ENCODE data around the gene KRTAP10-3. TPM values are rescaled to one million over a fixed set of nuclear protein-coding genes. Genes with fewer than 3 reads are reported as not detected.
A peak's percentile ranks its signal among the peaks of the same experiment; 100 is the strongest.

KRTAP10-3 gene
- total and polyA plus RNA-seq, 9 of the 15 experiments (the other 6 are each of a cell fraction or from before 2014, with no cell fraction given), result not detected

DNA sequence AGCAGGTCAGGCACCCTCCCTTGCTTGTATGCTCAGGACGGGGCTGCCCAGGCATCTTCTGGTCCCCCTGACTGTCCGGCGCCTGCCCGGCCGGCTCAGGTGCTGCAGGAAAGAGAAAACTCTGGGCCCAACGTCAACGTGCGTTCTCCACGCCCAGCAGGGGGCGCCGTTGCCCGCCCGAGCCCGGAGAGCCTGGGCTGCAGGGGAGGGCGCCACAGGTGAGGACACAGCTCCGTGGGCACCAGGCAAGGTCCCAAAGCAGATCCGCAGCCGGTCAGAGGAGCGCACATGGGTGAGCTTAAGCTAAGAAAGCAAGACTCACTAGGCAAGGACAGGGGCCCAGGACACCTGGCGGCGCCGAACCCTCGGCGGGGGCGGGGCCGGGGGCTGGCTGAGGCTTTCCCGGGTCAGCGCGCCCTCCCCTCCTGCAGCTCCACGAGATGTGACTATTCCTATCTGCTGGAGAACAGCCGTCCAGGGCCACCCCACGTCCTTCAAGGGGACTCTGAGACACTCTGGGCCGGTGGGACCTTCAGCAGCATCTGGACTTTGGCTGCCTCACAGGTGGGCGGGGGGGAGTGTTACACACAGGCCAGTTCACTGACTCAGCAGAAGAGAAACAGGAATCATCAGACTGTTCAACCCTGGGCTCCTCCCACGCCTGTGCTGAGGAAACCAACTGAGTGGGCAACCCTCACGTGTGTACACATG lies 47.9 kb downstream of the KRTAP10-3 start:
- Histone ChIP-seq H3K9me1 (ENCODE audit: control insufficient read depth, insufficient read depth, low read length) (no peaks in the 10 kb centered on the region), H3K27me3 (ENCODE audit: control insufficient read depth in 2 of 2, insufficient read depth in 2 of 2, low read length in 2 of 2) (peaks cover 32 to 57% of the 10 kb centered on the region in 2 experiments), H3K4me1 (replicated peaks in 1 of 2; ENCODE audit: control insufficient read depth in 2 of 2, insufficient read depth in 2 of 2, low read length in 2 of 2) (peaks cover 0 to 18% of the 10 kb centered on the region in 2 experiments; a peak in 2 of 5 replicates), H2AFZ (ENCODE audit: low read depth, low read length) (peak overlapping the region; percentile 36; the same call in 1 of the 2 replicates), H3K4me3 (no peak overlapping the region), H3K36me3 (ENCODE audit: control insufficient read depth, insufficient read depth, low read length) (no peaks in the 10 kb centered on the region), H3K9me3 (replicated peaks; ENCODE audit: control insufficient read depth, insufficient read depth, low read depth, low read length) (no peaks in the 10 kb centered on the region), H3K9ac (ENCODE audit: insufficient read depth in 1 of 2, low read depth in 2 of 2, low read length in 2 of 2) (no peak overlapping the region; a peak in 1 of 4 replicates), H3K79me2 (ENCODE audit: control insufficient read depth, insufficient read depth, low read length) (no peaks in the 10 kb centered on the region), H4K20me1 (replicated peaks; ENCODE audit: control insufficient read depth, insufficient read depth, low read length) (peaks cover 15% of the 10 kb centered on the region), H3K27ac (ENCODE audit: extremely low read depth, low read depth, low read length) (no peak overlapping the region), H3K4me2 (ENCODE audit: insufficient read depth, low read length) (peak overlapping the region; percentile 70)
- FAIRE-seq (peak; percentile 69), DNase-seq (ENCODE audit: extremely low read depth in 1 of 4, low spot score in 3 of 4) (peak; percentile 78 to 90 (median 84)), ATAC-seq (peak; percentile 95)
- POLR2A ChIA-PET, result interaction anchor here (1.1 to 1.3 kb wide), 3 partner anchors 10 to 433 kb away, joined by 3 to 4 read pairs (median 3); no protein-coding TSS in a partner anchor
- CTCF ChIA-PET (ENCODE audit: low intra/inter-chr PET ratio), result interaction anchor here (0.5 to 2.2 kb wide), 7 partner anchors 56 to 422 kb away, joined by 3 to 16 read pairs (median 4); no protein-coding TSS in a partner anchor
- intact Hi-C loops (cut with micrococcal nuclease), result loop anchor here (1.0 to 10.0 kb wide), 3 partner anchors 232 to 414 kb away; partner anchors contain the start of gene ITGB2
- BruUV-seq (replicated peaks), result no TSS peak
- in situ Hi-C loops (cut with MboI), result no loop called here
- 2% methylated on average over 31 of the region's 36 CpGs for WGBS (ENCODE audit: insufficient coverage, low coverage, missing lambda C conversion rate)
- TF ChIP-seq SMC3 (conservative IDR thresholded peaks at IDR 0.05; ENCODE audit: insufficient read depth, low read depth, low read length) (peak; percentile 92), ARNT (IDR thresholded peaks at IDR 0.05) (no peak), ZEB2 (IDR thresholded peaks at IDR 0.05) (0 out of 2 replicates have a peak, but pooled peaks have one; percentile 30), BCOR (IDR thresholded peaks at IDR 0.05) (peak; percentile 20; the same call in 1 of the 2 replicates), HMG20A (CRISPR knock-in tag; conservative IDR thresholded peaks at IDR 0.05) (no peak), CREM (IDR thresholded peaks at IDR 0.05; ENCODE audit: low read depth) (peak; percentile 68), RB1 (IDR thresholded peaks at IDR 0.05; ENCODE audit: low read depth) (peak; percentile 73; the same call in 1 of the 2 replicates), PCBP2 (IDR thresholded peaks at IDR 0.05; ENCODE audit: low read depth, low read length, poor library complexity, severe bottlenecking) (no peak), RNF2 (IDR thresholded peaks at IDR 0.05) (no peak), POLR2B (IDR thresholded peaks at IDR 0.05; ENCODE audit: low read depth, partially characterized antibody) (no peak), MAFF (IDR thresholded peaks at IDR 0.05; ENCODE audit: low read length) (peak; percentile 31; the same call in 1 of the 2 replicates), SP1 (CRISPR knock-in tag; IDR thresholded peaks at IDR 0.05) (0 out of 2 replicates have a peak, but pooled peaks have one; percentile 36), MYNN (IDR thresholded peaks at IDR 0.05) (peak; percentile 21; the same call in 1 of the 2 replicates), MYNN (CRISPR knock-in tag; IDR thresholded peaks at IDR 0.05) (no peak), PHB (CRISPR knock-in tag; IDR thresholded peaks at IDR 0.05) (0 out of 2 replicates have a peak, but pooled peaks have one; percentile 26), L3MBTL2 (IDR thresholded peaks at IDR 0.05) (peak; percentile 24; the same call in 1 of the 2 replicates), GATAD2A (IDR thresholded peaks at IDR 0.05) (no peak), ASH1L (IDR thresholded peaks at IDR 0.05; ENCODE audit: borderline replicate concordance, low read depth, partially characterized antibody) (no peak)
- TF ChIP-seq, protein P1, sequence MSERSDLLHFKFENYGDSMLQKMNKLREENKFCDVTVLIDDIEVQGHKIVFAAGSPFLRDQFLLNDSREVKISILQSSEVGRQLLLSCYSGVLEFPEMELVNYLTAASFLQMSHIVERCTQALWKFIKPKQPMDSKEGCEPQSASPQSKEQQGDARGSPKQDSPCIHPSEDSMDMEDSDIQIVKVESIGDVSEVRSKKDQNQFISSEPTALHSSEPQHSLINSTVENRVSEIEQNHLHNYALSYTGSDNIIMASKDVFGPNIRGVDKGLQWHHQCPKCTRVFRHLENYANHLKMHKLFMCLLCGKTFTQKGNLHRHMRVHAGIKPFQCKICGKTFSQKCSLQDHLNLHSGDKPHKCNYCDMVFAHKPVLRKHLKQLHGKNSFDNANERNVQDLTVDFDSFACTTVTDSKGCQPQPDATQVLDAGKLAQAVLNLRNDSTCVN (CRISPR knock-in tag; IDR thresholded peaks at IDR 0.05), result no peak
- TF ChIP-seq, protein P2, sequence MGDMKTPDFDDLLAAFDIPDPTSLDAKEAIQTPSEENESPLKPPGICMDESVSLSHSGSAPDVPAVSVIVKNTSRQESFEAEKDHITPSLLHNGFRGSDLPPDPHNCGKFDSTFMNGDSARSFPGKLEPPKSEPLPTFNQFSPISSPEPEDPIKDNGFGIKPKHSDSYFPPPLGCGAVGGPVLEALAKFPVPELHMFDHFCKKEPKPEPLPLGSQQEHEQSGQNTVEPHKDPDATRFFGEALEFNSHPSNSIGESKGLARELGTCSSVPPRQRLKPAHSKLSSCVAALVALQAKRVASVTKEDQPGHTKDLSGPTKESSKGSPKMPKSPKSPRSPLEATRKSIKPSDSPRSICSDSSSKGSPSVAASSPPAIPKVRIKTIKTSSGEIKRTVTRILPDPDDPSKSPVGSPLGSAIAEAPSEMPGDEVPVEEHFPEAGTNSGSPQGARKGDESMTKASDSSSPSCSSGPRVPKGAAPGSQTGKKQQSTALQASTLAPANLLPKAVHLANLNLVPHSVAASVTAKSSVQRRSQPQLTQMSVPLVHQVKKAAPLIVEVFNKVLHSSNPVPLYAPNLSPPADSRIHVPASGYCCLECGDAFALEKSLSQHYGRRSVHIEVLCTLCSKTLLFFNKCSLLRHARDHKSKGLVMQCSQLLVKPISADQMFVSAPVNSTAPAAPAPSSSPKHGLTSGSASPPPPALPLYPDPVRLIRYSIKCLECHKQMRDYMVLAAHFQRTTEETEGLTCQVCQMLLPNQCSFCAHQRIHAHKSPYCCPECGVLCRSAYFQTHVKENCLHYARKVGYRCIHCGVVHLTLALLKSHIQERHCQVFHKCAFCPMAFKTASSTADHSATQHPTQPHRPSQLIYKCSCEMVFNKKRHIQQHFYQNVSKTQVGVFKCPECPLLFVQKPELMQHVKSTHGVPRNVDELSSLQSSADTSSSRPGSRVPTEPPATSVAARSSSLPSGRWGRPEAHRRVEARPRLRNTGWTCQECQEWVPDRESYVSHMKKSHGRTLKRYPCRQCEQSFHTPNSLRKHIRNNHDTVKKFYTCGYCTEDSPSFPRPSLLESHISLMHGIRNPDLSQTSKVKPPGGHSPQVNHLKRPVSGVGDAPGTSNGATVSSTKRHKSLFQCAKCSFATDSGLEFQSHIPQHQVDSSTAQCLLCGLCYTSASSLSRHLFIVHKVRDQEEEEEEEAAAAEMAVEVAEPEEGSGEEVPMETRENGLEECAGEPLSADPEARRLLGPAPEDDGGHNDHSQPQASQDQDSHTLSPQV (IDR thresholded peaks at IDR 0.05), result no peak
